Mesodermal cell (in vitro differentiated cells): ENCODE measurements around the gene FOLR3.

Experiments used
- H3K27ac ChIP-seq: 2 replicates; pipeline ENCODE4 v1.7.0; 2013; ENCODE audit warnings: mild to moderate bottlenecking, low read depth, low read length, moderate library complexity; ENCODE audit not compliant: severe bottlenecking
- H3K36me3 ChIP-seq: 2 replicates; pipeline ENCODE4 v1.7.1; 2013; ENCODE audit warnings: mild to moderate bottlenecking, low read length, moderate library complexity; ENCODE audit not compliant: control insufficient read depth, insufficient read depth
- H3K4me1 ChIP-seq: one replicate; pipeline ENCODE4 v1.7.1; 2013; ENCODE audit warnings: mild to moderate bottlenecking, low read length; ENCODE audit not compliant: insufficient read depth, control insufficient read depth, poor library complexity, severe bottlenecking
- H3K4me3 ChIP-seq: 2 replicates; pipeline ENCODE4 v1.7.0; 2013; ENCODE audit warnings: low read length, control low read depth, mild to moderate bottlenecking; ENCODE audit not compliant: insufficient read depth, poor library complexity, severe bottlenecking; ENCODE audit errors: extremely low read depth
- H3K9me3 ChIP-seq: 2 replicates; pipeline ENCODE4 v1.7.1; 2013; ENCODE audit warnings: mild to moderate bottlenecking, low read length, moderate library complexity; ENCODE audit not compliant: control insufficient read depth
- WGBS, 2 experiments: methylation state at CpG; one replicate each; pipeline ENCODE4 v1.1.5; 2013; ENCODE audit warnings: missing lambda C conversion rate in 2 of 2; ENCODE audit not compliant: insufficient coverage in 2 of 2; 5-methylcytosine and 5-hydroxymethylcytosine counted together

Gene FOLR3

DNA sequence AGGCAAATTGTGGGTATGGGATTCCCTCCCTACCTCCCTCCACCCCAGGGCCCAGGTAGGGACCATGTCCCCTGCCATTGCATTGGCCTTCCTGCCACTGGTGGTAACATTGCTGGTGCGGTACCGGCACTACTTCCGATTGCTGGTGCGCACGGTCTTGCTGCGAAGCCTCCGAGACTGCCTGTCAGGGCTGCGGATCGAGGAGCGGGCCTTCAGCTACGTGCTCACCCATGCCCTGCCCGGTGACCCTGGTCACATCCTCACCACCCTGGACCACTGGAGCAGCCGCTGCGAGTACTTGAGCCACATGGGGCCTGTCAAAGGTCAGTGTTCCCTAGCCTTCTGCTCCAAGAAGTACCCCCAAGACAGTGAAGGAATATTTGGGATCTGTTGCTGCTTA is 29.6 kb upstream of the FOLR3 start, which contains the start of gene TOMT:
Gene TOMT, plus strand, starts transcription at position 37 of the 400 bp plus-strand sequence. Its CDS starts 28 bp downstream, at position 65.
- 96 to 98% methylated on average over 14 of the region's 14 CpGs for WGBS, 2 experiments
- H3K36me3 ChIP-seq = peaks cover 22% of the 10 kb centered on the region
- no peak within 1 kb of the TSS for H3K4me3 ChIP-seq
- peaks cover 7% of the 10 kb centered on the region for H3K4me1 ChIP-seq
- no peaks in the 10 kb centered on the region for H3K9me3 ChIP-seq
- no peak within 1 kb of the TSS for H3K27ac ChIP-seq

GRCh38 chr11:72111300-72112142 is 24.0 kb upstream of the FOLR3 start:
- Histone ChIP-seq H3K4me3 (peak overlapping the region; percentile 60), H3K4me1 (peaks cover 4% of the 10 kb centered on the region), H3K27ac (peak overlapping the region; percentile 98), H3K36me3 (peaks cover 13% of the 10 kb centered on the region), H3K9me3 (no peaks in the 10 kb centered on the region)
- 6 to 7% methylated on average over 6 to 8 of the region's 10 CpGs for WGBS, 2 experiments

DNA sequence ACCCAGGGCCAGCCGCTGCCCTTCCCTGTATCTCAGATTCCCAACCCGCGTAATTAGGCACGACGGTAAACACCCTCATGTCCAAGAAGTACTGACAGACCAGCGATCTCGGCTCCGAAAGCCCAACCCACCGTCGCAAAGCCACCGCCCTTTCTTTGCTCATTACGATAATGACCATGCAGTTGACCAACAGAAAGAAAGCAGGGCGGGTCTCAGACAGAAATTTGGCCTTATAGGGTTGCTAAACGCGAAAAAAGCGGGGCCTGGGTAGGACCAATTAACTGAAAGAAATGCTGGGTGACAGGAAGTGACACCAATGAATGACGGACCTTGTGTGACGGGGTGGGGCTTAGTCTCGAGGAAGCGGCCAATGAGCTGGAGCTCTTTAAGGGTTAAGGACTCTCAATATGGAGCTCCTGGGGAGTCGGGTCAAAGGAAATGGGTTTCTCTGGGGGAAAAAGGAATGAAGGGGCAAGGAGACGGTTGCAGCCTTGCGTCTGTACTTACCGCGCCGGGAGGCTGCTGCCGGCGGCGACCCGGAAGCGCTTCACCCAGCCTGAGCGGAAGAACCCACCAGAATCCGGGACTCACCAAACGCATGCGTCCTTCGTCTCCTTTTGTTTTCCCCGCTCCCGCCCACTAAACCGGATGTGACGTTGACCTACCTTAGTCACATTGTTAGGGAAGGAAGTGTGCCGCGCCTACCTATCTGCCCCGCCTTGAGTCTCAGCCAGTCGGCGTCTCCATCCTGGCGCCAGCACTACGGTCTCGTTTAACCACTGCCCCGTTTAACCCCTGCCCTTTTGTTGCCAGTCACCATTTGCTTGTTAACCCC is 23.2 kb upstream of the FOLR3 start, which contains the start of gene ANAPC15:
Gene ANAPC15, minus strand, starts transcription at position 553 of the 835 bp plus-strand sequence. CDS start 1,419 bp downstream, outside the sequence.
- H3K27ac ChIP-seq = peak within 1 kb of the TSS; percentile 98
- peaks cover 13% of the 10 kb centered on the region for H3K36me3 ChIP-seq
- peaks cover 4% of the 10 kb centered on the region for H3K4me1 ChIP-seq
- 0 to 1% methylated on average over 41 to 49 of the region's 49 CpGs for WGBS, 2 experiments
- H3K4me3 ChIP-seq = peak within 1 kb of the TSS; percentile 60
- H3K9me3 ChIP-seq = no peaks in the 10 kb centered on the region

DNA sequence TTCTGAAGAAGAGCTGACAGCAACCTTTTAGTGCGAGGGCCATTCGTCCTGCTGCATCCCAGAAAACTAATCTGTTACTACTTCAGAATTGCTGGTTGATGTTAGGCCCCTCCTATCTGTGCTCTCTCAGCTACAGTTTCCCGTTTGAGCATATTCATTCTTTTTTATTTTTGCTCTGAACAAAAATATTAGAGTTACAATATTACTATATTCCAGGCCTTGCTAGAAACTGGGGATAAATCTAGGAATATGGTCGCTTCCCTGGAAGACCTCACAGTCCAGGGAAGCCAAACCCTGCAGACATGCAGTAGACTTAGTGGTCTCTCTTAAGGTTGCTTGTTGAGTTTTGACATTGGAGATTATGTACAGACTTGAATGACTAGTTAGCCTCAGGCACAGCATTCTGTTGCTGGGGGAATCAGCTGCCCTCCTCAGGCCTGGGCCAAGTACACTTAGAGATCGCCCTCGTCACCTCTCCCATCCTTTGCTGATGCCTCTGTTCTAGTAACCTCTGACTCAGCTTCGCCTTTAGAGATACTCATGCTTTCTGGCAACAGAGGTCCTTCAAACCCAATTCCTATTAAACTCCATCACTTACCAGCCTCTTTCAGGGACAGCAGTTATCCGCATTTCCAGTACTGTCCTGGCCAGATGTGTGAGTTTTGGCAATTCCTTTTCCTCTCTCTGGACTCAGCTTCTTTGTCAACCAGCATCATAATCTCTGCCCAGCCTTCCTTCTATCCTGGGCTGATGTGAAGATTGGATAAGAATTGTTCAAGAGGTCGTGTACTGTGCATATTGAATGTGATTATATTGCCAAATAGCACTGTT is 22.3 kb upstream of the FOLR3 start:
- H3K27ac ChIP-seq = peak overlapping the region; percentile 98
- peaks cover 13% of the 10 kb centered on the region for H3K36me3 ChIP-seq
- H3K4me1 ChIP-seq = peaks cover 4% of the 10 kb centered on the region
- H3K4me3 ChIP-seq = peak overlapping the region; percentile 60
- H3K9me3 ChIP-seq = no peaks in the 10 kb centered on the region
- WGBS, 2 experiments = 63 to 71% methylated on average over 6 to 8 of the region's 9 CpGs

- peaks cover 9% of the 10 kb centered on the region for H3K36me3 ChIP-seq
- no peak overlapping the region for H3K4me3 ChIP-seq
- 86 to 100% methylated on average over 1 of the region's 1 CpG for WGBS, 2 experiments
- H3K27ac ChIP-seq = no peak overlapping the region
- no peaks in the 10 kb centered on the region for H3K9me3 ChIP-seq
- H3K4me1 ChIP-seq = peaks cover 4% of the 10 kb centered on the region
These were observed 21.0 kb upstream of the FOLR3 start for GRCh38 chr11:72114570-72114969.

GRCh38 chr11:72116019-72116755 is 19.3 kb upstream of the FOLR3 start:
- no peak overlapping the region for H3K27ac ChIP-seq
- H3K4me3 ChIP-seq = no peak overlapping the region
- H3K36me3 ChIP-seq = no peaks in the 10 kb centered on the region
- no peaks in the 10 kb centered on the region for H3K9me3 ChIP-seq
- peaks cover 4% of the 10 kb centered on the region for H3K4me1 ChIP-seq
- WGBS, 2 experiments = 88 to 90% methylated on average over 5 of the region's 6 CpGs

DNA sequence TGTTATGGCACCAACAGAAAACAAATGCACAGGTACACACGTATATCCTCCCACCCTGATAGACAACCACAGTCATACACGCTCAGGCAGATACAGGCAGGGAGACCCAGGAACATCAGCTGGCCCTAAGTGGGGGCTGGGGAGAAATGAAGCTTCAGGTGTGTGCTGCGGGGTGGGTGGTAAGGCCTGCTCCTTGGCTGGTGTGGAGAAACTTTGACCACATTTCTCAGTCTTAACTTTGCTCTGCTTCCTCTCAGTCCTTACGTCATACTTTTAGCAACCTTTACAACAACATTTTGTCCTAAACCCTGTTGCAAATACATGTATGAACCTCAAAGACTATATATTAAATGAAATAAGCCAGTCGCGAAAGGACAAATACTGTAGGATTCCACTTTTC is 16.3 kb upstream of the FOLR3 start:
- Histone ChIP-seq H3K9me3 (peaks cover 4% of the 10 kb centered on the region), H3K4me1 (no peaks in the 10 kb centered on the region), H3K36me3 (no peaks in the 10 kb centered on the region), H3K27ac (no peak overlapping the region), H3K4me3 (no peak overlapping the region)
- WGBS, 2 experiments = 90% methylated on average over 2 of the region's 6 CpGs; no CpG with 5 or more reads in 1 of the 2 experiments

GRCh38 chr11:72120930-72121329 is 14.6 kb upstream of the FOLR3 start:
- WGBS, 2 experiments = 80 to 87% methylated on average over 2 of the region's 2 CpGs
- no peaks in the 10 kb centered on the region for H3K36me3 ChIP-seq
- no peak overlapping the region for H3K4me3 ChIP-seq
- H3K27ac ChIP-seq = no peak overlapping the region
- no peaks in the 10 kb centered on the region for H3K4me1 ChIP-seq
- peaks cover 10% of the 10 kb centered on the region for H3K9me3 ChIP-seq

DNA sequence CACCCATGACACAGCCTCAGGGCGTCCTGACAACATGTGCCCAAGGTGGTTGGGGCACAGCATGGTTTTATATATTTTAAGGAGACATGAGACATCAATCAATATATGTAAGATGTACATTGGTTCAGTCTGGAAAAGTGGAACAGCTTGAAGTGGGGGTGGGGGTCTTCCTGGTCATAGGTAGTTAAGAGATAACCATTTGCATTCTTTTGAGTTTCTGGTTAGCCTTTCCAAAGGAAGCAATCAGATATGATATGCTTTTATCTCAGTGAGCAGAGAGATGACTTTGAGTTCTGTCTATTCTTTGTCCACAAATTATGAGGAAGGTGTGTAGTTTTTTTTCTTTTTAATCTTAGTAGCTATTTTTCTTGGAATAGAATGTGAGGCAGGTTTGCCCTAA is 12.9 kb upstream of the FOLR3 start:
- Histone ChIP-seq H3K9me3 (peaks cover 21% of the 10 kb centered on the region), H3K27ac (no peak overlapping the region), H3K36me3 (no peaks in the 10 kb centered on the region), H3K4me3 (no peak overlapping the region), H3K4me1 (no peaks in the 10 kb centered on the region)
- 71% methylated on average over 1 of the region's 1 CpG; no CpG with 5 or more reads in 1 of the 2 experiments for WGBS, 2 experiments
